Memory B cell (primary cell): ENCODE measurements around the gene CLCN2.
"Not testable (repeated sequence)": the region's sequence is repeated elsewhere in the genome, so short reads cannot be mapped to it uniquely, and the experiment has no call there.

Experiments
- ATAC-seq: fragments of 150-1000 bp; cut with Tn5 transposase; 2 replicates; pipeline ENCODE4 v1.10.0; 2021; ENCODE audit warnings: low read depth, mild to moderate bottlenecking, moderate library complexity
- DNase-seq, 2 donors: peaks; one replicate each; pipeline ENCODE4 v3.0.0; 2022; ENCODE audit warnings: low spot score in 2 of 2
- H3K27ac Mint-ChIP-seq: one replicate; pipeline ENCODE4 v1.8.0; 2022; ENCODE audit warnings: mild to moderate bottlenecking, moderate library complexity, mixed read lengths
- H3K27me3 Mint-ChIP-seq: one replicate; pipeline ENCODE4 v1.8.0; 2022; ENCODE audit warnings: mixed read lengths
- H3K36me3 Mint-ChIP-seq: one replicate; pipeline ENCODE4 v1.8.0; 2022; ENCODE audit warnings: mild to moderate bottlenecking, mixed read lengths
- H3K4me1 Mint-ChIP-seq: one replicate; pipeline ENCODE4 v1.8.0; 2022; ENCODE audit warnings: mixed read lengths
- H3K4me3 Mint-ChIP-seq: one replicate; pipeline ENCODE4 v1.8.0; 2022; ENCODE audit warnings: mild to moderate bottlenecking, moderate library complexity, mixed read lengths
- H3K9me3 Mint-ChIP-seq: one replicate; pipeline ENCODE4 v1.8.0; 2022; ENCODE audit warnings: mixed read lengths

Gene CLCN2

DNA sequence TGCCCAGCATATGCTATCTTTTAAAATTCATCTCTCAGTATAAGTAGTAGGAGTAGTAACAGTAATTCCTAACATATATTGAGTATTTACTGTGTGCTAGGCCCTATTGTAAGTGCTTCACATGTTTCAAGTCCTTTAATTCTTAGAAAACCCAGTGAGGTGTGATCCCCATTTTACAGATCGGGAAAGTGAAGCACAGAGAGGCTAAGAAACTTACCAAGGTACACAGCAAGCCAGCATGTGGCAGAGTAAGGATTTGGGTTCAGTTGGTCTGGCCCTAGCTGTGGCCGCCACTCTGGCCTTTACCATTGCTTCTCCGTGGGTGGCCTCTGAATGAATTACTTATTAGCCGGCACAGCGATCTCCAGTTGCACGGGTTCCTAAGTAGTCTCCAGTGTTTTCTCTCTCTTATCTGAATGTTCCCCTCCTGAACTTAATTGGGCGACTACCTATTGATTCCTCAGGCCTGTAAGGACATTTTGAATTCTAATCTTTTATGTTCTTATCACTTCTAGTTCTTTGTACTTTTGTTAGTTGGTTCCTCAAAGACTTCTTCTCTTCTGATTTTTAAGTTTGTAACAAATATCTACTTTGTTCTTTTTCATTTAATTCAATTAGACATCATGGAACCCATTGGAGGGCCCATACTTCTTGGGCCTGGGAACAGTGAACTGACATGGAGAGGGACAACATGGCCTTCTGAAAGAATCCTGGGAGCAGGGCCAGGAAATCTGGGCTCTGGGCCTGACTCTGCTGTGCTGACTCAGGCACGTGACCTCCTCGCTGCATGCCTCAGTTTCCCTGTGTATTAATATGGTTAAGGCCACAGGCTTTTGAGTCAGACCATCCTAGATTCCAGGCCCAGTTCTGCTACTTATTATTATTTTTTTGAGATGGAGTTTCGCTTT is 11.6 kb downstream of the CLCN2 start:
- no peak overlapping the region for H3K4me3 Mint-ChIP-seq
- H3K27me3 Mint-ChIP-seq: no peaks in the 10 kb centered on the region
- H3K9me3 Mint-ChIP-seq: no peaks in the 10 kb centered on the region
- no peak overlapping the region for H3K27ac Mint-ChIP-seq
- H3K4me1 Mint-ChIP-seq: peaks cover 2% of the 10 kb centered on the region
- H3K36me3 Mint-ChIP-seq: peaks cover 4% of the 10 kb centered on the region
- DNase-seq (no peak), ATAC-seq (no peak)

DNA sequence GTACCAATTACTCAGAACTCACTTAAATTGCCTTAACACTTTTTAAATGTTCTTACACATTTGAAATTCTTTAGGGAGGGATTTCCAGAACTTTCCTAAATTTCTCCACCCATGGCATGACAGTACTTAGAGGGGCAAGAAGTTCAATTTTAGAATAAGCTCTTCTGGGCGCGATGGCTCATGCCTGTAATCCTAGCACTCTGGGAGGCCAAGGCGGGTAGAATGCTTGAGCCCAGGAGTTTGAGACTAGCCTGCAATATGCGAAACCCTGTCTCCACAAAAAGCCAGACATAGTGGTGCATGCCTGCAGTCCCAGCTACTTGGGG is 13.4 kb downstream of the CLCN2 start:
- DNase-seq (no peak), ATAC-seq (no peak)
- Mint-ChIP-seq H3K4me3 (no peak overlapping the region), H3K4me1 (no peaks in the 10 kb centered on the region), H3K27me3 (no peaks in the 10 kb centered on the region), H3K27ac (no peak overlapping the region), H3K9me3 (no peaks in the 10 kb centered on the region), H3K36me3 (peaks cover 4% of the 10 kb centered on the region)

DNA sequence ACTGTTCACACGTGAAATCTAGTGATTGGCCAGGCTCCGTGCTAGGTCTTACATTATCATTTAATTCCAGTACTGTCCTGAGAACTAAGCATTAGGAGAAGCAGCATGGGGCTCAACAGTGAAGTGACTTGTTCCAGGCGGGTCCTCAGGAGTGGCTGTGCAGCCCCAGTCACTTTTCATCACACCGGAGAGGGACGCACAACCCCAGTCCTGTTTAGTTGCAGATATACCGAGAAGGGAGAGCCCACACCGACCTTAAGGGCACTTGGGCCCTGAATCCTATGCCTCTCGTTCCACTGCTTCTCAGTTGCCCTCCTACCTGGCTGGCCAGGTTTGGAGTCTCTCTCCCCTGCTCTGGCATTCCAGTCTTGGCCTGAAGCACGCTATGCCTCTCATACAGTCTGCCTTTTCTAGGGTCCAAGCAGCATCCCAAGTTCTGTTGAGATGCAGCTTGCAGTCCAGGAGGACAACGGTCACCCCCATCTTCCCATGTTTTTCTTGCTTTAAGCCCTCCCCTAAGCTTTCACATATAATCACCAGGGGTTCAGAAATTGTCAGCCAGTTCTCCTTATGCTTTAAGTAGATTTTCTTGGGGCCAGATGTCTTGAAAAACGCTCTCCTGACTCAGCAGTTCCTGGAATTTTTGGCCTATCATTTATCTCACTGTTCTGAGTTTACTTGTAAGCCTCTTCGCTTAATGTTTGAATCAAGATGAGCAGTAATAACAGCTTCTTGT is 13.9 kb downstream of the CLCN2 start:
- H3K36me3 Mint-ChIP-seq: peaks cover 7% of the 10 kb centered on the region
- H3K4me1 Mint-ChIP-seq: no peaks in the 10 kb centered on the region
- no peak overlapping the region for H3K4me3 Mint-ChIP-seq
- ATAC-seq (no peak), DNase-seq (no peak)
- H3K9me3 Mint-ChIP-seq: no peaks in the 10 kb centered on the region
- no peaks in the 10 kb centered on the region for H3K27me3 Mint-ChIP-seq
- H3K27ac Mint-ChIP-seq: no peak overlapping the region

DNA sequence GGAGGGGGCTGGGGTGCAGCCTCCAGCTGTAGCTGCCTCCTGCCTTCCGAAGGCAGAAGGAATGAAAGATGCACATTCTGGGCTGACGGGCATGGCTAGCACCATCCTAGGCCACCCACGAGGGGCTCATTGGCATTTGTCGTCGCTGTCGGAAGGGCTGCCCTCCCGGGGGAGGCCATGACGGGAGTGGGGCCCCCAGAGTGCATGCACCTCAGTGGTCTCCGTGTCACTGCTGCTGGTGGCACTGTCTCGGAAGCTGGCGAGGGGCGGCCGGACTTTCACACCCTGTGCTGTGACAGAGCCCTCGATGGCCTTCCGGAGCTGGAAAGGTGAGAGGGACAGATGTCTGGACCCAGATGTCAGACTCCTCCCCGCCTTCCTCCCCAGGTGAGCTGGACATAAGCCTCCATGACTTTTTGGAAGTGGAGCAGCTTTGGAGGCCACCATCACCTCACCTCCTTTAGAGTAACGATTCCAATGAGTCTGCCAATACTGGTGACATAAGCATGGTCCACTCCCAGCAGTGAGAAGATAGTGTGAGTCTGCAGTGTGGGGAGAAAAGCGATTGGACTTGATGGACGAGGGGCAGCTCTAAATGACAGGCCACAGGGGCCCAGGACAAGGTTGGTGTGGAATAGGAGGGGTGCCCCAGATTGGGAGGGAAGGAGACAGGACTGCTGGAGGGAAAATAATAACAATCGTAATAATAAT is 14.8 kb downstream of the CLCN2 start:
- ATAC-seq (no peak), DNase-seq (no peak)
- no peak overlapping the region for H3K27ac Mint-ChIP-seq
- H3K4me3 Mint-ChIP-seq: no peak overlapping the region
- H3K9me3 Mint-ChIP-seq: no peaks in the 10 kb centered on the region
- no peaks in the 10 kb centered on the region for H3K27me3 Mint-ChIP-seq
- H3K4me1 Mint-ChIP-seq: no peaks in the 10 kb centered on the region
- H3K36me3 Mint-ChIP-seq: peaks cover 10% of the 10 kb centered on the region

DNA sequence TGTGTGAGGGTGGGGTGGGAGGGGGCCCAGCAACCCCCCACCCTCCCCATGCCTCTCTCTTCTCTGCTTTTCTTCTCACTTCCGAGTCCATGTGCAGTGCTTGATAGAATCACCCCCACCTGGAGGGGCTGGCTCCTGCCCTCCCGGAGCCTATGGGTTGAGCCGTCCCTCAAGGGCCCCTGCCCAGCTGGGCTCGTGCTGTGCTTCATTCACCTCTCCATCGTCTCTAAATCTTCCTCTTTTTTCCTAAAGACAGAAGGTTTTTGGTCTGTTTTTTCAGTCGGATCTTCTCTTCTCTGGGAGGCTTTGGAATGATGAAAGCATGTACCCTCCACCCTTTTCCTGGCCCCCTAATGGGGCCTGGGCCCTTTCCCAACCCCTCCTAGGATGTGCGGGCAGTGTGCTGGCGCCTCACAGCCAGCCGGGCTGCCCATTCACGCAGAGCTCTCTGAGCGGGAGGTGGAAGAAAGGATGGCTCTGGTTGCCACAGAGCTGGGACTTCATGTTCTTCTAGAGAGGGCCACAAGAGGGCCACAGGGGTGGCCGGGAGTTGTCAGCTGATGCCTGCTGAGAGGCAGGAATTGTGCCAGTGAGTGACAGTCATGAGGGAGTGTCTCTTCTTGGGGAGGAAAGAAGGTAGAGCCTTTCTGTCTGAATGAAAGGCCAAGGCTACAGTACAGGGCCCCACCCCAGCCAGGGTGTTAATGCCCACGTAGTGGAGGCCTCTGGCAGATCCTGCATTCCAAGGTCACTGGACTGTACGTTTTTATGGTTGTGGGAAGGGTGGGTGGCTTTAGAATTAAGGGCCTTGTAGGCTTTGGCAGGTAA is 15.9 kb downstream of the CLCN2 start:
- no peaks in the 10 kb centered on the region for H3K9me3 Mint-ChIP-seq
- H3K27me3 Mint-ChIP-seq: no peaks in the 10 kb centered on the region
- peaks cover 10% of the 10 kb centered on the region for H3K36me3 Mint-ChIP-seq
- H3K4me3 Mint-ChIP-seq: no peak overlapping the region
- DNase-seq (no peak), ATAC-seq (peak; percentile 35)
- H3K27ac Mint-ChIP-seq: no peak overlapping the region
- H3K4me1 Mint-ChIP-seq: no peaks in the 10 kb centered on the region

DNA sequence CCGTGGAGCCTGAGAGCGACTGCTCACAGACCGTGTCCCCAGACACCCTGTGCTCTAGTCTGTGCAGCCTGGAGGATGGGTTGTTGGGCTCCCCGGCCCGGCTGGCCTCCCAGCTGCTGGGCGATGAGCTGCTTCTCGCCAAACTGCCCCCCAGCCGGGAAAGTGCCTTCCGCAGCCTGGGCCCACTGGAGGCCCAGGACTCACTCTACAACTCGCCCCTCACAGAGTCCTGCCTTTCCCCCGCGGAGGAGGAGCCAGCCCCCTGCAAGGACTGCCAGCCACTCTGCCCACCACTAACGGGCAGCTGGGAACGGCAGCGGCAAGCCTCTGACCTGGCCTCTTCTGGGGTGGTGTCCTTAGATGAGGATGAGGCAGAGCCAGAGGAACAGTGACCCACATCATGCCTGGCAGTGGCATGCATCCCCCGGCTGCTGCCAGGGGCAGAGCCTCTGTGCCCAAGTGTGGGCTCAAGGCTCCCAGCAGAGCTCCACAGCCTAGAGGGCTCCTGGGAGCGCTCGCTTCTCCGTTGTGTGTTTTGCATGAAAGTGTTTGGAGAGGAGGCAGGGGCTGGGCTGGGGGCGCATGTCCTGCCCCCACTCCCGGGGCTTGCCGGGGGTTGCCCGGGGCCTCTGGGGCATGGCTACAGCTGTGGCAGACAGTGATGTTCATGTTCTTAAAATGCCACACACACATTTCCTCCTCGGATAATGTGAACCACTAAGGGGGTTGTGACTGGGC is 16.7 kb downstream of the CLCN2 start:
- ATAC-seq (no peak), DNase-seq (no peak)
- Mint-ChIP-seq H3K9me3 (no peaks in the 10 kb centered on the region), H3K4me1 (no peaks in the 10 kb centered on the region), H3K4me3 (no peak overlapping the region), H3K36me3 (peaks cover 10% of the 10 kb centered on the region), H3K27me3 (no peaks in the 10 kb centered on the region), H3K27ac (no peak overlapping the region)

DNA sequence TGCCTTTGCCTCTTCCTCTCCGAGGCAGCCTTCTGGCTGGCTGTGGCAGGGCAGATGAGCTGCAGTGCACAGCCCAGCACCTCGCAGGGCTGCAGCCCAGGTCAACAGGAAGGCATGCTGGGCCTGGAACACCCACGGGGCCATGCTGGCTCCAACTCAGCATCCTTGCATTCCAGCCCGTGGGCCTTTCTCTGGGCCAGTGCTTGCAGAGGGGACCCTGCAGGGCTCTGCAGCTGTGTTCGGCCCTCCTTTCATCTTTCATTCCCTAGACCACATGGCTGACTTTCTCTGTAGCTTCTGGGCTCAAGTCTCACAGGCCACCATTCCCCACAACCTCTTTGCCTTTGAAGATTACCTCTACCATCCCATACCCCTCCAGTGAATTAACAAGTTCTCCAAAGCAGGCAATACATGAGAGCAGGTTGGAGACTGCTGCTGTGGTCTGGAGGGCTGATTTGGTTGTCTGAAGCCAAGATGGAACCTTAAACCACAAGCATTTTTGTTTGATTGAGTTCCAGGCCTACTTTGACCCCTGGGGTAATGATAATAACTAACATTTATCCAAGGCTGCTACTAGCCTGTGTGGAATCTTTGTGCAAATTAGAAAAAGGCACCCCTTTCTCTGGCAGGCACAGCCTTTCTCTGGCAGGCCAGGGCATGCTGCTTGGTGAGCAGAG is 18.1 kb downstream of the CLCN2 start:
- ATAC-seq: no peak
- Mint-ChIP-seq H3K27me3 (no peaks in the 10 kb centered on the region), H3K9me3 (no peaks in the 10 kb centered on the region), H3K4me3 (no peak overlapping the region), H3K4me1 (peaks cover 4% of the 10 kb centered on the region), H3K27ac (no peak overlapping the region), H3K36me3 (peaks cover 10% of the 10 kb centered on the region)
- DNase-seq: no peak

DNA sequence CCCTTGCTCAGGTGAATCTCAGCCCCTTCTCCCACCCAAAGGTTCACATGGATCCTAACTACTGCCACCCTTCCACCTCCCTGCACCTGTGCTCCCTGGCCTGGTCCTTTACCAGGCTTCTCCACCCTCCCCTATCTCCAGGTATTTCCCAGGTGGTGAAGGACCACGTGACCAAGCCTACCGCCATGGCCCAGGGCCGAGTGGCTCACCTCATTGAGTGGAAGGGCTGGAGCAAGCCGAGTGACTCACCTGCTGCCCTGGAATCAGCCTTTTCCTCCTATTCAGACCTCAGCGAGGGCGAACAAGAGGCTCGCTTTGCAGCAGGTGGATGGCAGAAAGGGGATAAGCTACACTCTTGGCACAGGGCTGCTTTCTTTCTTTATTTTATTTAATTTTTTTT is 19.5 kb downstream of the CLCN2 start:
- ATAC-seq: no peak
- Mint-ChIP-seq H3K4me1 (peaks cover 12% of the 10 kb centered on the region), H3K27ac (no peak overlapping the region), H3K9me3 (no peaks in the 10 kb centered on the region), H3K4me3 (no peak overlapping the region), H3K36me3 (peaks cover 10% of the 10 kb centered on the region), H3K27me3 (peaks cover 6% of the 10 kb centered on the region)
- no peak for DNase-seq

DNA sequence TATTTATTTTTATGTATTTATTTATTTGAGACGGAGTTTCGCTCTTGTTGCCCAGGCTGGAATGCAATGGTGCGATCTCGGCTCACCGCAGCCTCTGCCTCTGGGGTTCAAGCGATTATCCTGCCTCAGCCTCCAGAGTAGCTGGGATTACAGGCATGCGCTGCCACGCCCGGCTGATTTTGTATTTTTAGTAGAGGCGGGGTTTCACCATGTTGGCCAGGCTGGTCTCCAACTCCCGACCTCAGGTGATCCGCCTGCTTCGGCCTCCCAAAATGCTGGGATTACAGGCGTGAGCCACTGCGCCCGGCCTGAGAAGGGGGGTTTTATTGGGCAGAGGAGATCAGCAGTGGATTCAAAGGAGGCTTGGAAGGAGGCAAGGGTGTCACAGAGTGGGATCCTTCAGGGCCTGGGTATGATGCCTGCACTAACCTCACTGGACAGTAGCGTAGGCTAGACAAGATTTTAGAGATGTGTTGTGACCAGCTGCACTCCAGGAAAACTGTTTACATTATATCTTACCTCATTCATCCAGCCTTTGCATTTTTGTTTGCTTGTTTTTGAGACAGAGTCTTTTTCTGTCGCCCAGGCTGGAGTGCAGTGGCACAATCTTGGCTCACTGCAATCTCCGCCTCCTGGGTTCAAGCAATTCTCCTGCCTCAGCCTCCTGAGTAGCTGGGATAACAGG is 21.8 kb downstream of the CLCN2 start:
- DNase-seq, H3K27ac Mint-ChIP-seq, H3K4me3 Mint-ChIP-seq, H3K9me3 Mint-ChIP-seq, H3K27me3 Mint-ChIP-seq, ATAC-seq, H3K36me3 Mint-ChIP-seq: not testable (repeated sequence)
- peaks cover 14% of the 10 kb centered on the region for H3K4me1 Mint-ChIP-seq

DNA sequence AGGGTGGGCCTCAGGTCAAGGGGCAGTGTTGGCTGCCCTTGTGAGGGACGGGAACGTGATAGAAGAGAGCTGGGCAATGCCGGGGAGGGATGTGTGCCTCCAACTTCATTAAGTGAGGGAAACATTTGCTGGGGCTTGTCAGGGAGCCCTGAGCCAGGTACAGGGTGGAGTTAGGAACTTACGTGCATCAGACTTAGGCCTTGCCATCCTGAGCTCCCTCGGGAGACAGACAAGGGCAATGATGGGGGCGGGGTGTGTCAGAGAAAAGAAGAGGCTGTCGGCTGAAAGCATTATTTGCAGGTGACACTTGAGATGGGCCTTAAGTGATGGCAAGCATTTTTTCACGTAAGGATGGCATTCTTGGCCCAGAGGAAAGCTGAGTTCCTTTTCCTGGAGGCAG is 22.4 kb downstream of the CLCN2 start:
- no peak overlapping the region for H3K27ac Mint-ChIP-seq
- no peaks in the 10 kb centered on the region for H3K9me3 Mint-ChIP-seq
- H3K36me3 Mint-ChIP-seq: peaks cover 6% of the 10 kb centered on the region
- no peak for DNase-seq
- no peak for ATAC-seq
- peaks cover 15% of the 10 kb centered on the region for H3K4me1 Mint-ChIP-seq
- no peak overlapping the region for H3K4me3 Mint-ChIP-seq
- peaks cover 6% of the 10 kb centered on the region for H3K27me3 Mint-ChIP-seq

DNA sequence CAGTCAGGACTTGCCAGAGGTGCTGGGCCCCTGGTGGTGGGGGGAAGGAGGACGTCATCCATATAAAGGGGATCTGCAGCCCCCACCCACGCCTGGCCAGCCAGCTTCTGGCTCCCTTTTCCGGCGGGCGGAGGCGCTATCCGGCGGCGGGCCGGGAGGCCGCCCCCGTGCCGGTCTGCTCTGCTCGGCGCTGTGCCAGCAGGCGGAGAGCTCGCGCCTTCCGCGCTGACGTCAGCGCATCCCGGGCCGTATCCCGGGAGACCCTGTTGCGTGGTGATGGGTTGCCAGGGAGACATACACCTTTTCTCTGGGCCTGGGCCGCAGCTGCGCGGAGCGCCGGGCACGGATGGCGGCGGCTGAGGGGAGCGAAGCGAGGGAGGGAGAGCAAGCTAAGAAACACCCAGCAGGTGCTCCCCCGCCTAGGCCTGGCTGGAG is 22.9 kb downstream of the CLCN2 start:
- DNase-seq (no peak), ATAC-seq (peak; percentile 31)
- peak overlapping the region; percentile 16 for H3K4me3 Mint-ChIP-seq
- H3K9me3 Mint-ChIP-seq: no peaks in the 10 kb centered on the region
- H3K27ac Mint-ChIP-seq: no peak overlapping the region
- peaks cover 17% of the 10 kb centered on the region for H3K4me1 Mint-ChIP-seq
- peaks cover 6% of the 10 kb centered on the region for H3K27me3 Mint-ChIP-seq
- peaks cover 6% of the 10 kb centered on the region for H3K36me3 Mint-ChIP-seq

DNA sequence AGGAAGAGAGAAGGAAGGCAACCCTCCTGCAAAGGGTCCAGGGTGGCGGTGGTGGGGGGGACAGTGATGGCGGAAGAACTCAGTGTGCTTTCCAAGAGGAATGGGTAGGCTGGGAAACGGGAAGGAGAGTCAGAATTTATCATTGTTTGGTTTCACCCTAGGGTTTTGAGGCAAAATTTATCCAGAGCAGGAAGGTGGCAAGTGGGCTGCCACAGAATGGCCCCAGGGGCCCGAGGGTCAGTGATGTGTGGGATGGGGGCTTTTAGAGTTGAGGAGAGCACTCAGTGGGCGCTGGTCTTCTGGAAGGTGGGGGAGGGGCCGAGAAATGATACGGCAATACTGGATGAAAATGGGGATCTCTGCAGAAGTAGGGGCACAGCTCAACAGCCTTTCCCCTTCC is 23.4 kb downstream of the CLCN2 start:
- Mint-ChIP-seq H3K4me1 (peaks cover 17% of the 10 kb centered on the region), H3K9me3 (no peaks in the 10 kb centered on the region), H3K27ac (no peak overlapping the region), H3K4me3 (peak overlapping the region; percentile 33), H3K27me3 (peaks cover 6% of the 10 kb centered on the region), H3K36me3 (peaks cover 9% of the 10 kb centered on the region)
- no peak for DNase-seq
- no peak for ATAC-seq
